ENCODE measurements around the gene DUSP5. TPM values are rescaled to one million over a fixed set of nuclear protein-coding genes. Genes with fewer than 3 reads are reported as not detected.
"Not testable (repeated sequence)": the region's sequence is repeated elsewhere in the genome, so short reads cannot be mapped to it uniquely, and the experiment has no call there.

DUSP5 gene
- total and polyA plus RNA-seq, 4 experiments from 2014 or later = 3.5 to 33.7 (median 7.2) TPM

GRCh38 chr10:110527731-110528171 is 30.0 kb downstream of the DUSP5 start:
- Histone ChIP-seq H3K4me3 (ENCODE audit: low read length in 2 of 2) (no peak overlapping the region), H3K36me3 (ENCODE audit: insufficient read depth, low read length) (no peaks in the 10 kb centered on the region), H3K4me1 (ENCODE audit: insufficient read depth, low read length) (peaks cover 28% of the 10 kb centered on the region), H3K9me3 (ENCODE audit: control insufficient read depth in 1 of 2, low read length in 2 of 2) (no peaks in the 10 kb centered on the region), H3K27ac (ENCODE audit: low read depth, low read length) (no peak overlapping the region), H3K27me3 (ENCODE audit: insufficient read depth, low read length) (no peaks in the 10 kb centered on the region)
- CTCF ChIA-PET (ENCODE audit: partially characterized antibody) = interaction anchor here (1.5 kb wide), 1 partner anchor 26 kb away, joined by 3 read pairs; no protein-coding TSS in a partner anchor
- DNase-seq = no peak
- Mint-ChIP-seq H3K27ac (peak overlapping the region in 4 of 7 donors; percentile 23 to 60 (median 40)), H3K4me1 (peaks cover 22 to 39% (median 31%) of the 10 kb centered on the region in 4 donors), H3K9me3 (peaks cover 0 to 2% (median 0%) of the 10 kb centered on the region in 8 donors), H3K36me3 (no peaks in the 10 kb centered on the region), H3K27me3 (no peaks in the 10 kb centered on the region), H3K4me3 (peak overlapping the region in 1 of 8 donors; percentile 23)
- POLR2A ChIA-PET (ENCODE audit: partially characterized antibody) = no interaction called here
- intact Hi-C loops (cut with micrococcal nuclease) = loop anchor here (2.0 kb wide), 2 partner anchors 15 to 25 kb away; no protein-coding TSS in a partner anchor

DNA sequence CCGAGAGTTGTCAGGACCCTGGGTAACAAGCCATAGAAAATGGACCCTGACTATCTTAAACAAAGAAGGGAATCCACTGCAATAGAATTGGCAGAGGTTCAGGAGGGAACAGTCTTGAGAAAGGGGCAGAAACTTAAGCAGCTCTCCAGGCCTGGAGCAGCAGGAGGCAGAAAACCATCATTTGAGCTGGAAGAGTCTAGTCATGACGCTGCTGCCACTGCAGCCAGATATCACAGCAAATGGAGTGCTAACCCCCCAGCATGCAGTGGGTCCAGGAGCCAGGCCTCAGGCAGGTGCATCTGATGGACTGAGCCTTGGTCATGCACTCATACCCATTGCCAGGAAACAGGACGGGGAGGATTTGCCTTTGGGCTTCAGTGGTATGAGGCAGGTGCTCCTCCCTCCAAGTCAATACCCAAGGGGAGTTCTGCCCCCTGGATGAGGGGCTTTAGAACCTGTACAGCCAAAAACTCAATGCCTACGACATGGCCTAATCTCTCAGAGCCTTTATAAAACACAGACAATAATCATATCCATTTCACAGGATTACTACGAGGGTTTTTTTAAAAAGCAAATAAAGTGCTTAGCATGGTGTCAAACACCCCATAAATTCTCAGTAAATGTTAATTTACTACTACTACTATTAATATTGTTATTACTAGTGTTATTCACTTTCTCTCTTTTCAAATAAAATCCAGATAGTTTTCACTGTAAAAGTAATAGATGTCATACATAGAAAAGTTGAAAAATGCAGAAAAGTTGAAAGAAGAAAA is 30.7 kb downstream of the DUSP5 start:
- POLR2A ChIA-PET (ENCODE audit: partially characterized antibody) = interaction anchor here (1.1 kb wide), 1 partner anchor 25 kb away, joined by 6 read pairs; no protein-coding TSS in a partner anchor
- Mint-ChIP-seq H3K27ac (peak overlapping the region; percentile 39 to 86 (median 73)), H3K4me3 (peak overlapping the region in 6 of 8 donors; percentile 35 to 80 (median 73)), H3K27me3 (no peaks in the 10 kb centered on the region), H3K36me3 (no peaks in the 10 kb centered on the region), H3K4me1 (peaks cover 19 to 35% (median 28%) of the 10 kb centered on the region in 4 donors), H3K9me3 (peaks cover 0 to 1% (median 0%) of the 10 kb centered on the region in 8 donors)
- CTCF ChIA-PET (ENCODE audit: partially characterized antibody) = interaction anchor here (0.9 to 1.8 kb wide), 7 partner anchors 16 to 173 kb away, joined by 3 to 6 read pairs (median 3); no protein-coding TSS in a partner anchor
- Histone ChIP-seq H3K4me1 (ENCODE audit: insufficient read depth, low read length) (peaks cover 27% of the 10 kb centered on the region), H3K36me3 (ENCODE audit: insufficient read depth, low read length) (no peaks in the 10 kb centered on the region), H3K9me3 (ENCODE audit: control insufficient read depth in 1 of 2, low read length in 2 of 2) (no peaks in the 10 kb centered on the region), H3K27ac (ENCODE audit: low read depth, low read length) (no peak overlapping the region), H3K4me3 (ENCODE audit: low read length in 2 of 2) (no peak overlapping the region), H3K27me3 (ENCODE audit: insufficient read depth, low read length) (no peaks in the 10 kb centered on the region)
- no peak for DNase-seq
- intact Hi-C loops (cut with micrococcal nuclease) = loop anchor here (2.0 kb wide), 2 partner anchors 16 to 26 kb away; no protein-coding TSS in a partner anchor

- H3K4me1 ChIP-seq (ENCODE audit: insufficient read depth, low read length) = peaks cover 27% of the 10 kb centered on the region
- not testable (repeated sequence) for H3K9me3 Mint-ChIP-seq; H3K27me3 Mint-ChIP-seq; H3K4me3 ChIP-seq (ENCODE audit: low read length in 2 of 2); H3K36me3 Mint-ChIP-seq; H3K27me3 ChIP-seq (ENCODE audit: insufficient read depth, low read length); H3K27ac ChIP-seq (ENCODE audit: low read depth, low read length); H3K9me3 ChIP-seq (ENCODE audit: control insufficient read depth in 1 of 2, low read length in 2 of 2); H3K36me3 ChIP-seq (ENCODE audit: insufficient read depth, low read length)
- POLR2A ChIA-PET (ENCODE audit: partially characterized antibody) = interaction anchor here (1.1 kb wide), 2 partner anchors 25 to 31 kb away, joined by 4 to 6 read pairs; no protein-coding TSS in a partner anchor
- intact Hi-C loops (cut with micrococcal nuclease) = loop anchor here (2.0 kb wide), 2 partner anchors 16 to 26 kb away; no protein-coding TSS in a partner anchor
- Mint-ChIP-seq H3K4me1 (peaks cover 18 to 32% (median 26%) of the 10 kb centered on the region in 4 donors), H3K4me3 (peak overlapping the region; percentile 35 to 80 (median 64)), H3K27ac (peak overlapping the region; percentile 47 to 86 (median 76))
- DNase-seq = peak in 2 of 5 donors; percentile 13 to 24
- CTCF ChIA-PET (ENCODE audit: partially characterized antibody) = interaction anchor here (0.9 to 1.8 kb wide), 7 partner anchors 15 to 174 kb away, joined by 3 to 6 read pairs (median 3); no protein-coding TSS in a partner anchor
Observed at GRCh38 chr10:110528997-110529524, 31.4 kb downstream of the DUSP5 start.

DNA sequence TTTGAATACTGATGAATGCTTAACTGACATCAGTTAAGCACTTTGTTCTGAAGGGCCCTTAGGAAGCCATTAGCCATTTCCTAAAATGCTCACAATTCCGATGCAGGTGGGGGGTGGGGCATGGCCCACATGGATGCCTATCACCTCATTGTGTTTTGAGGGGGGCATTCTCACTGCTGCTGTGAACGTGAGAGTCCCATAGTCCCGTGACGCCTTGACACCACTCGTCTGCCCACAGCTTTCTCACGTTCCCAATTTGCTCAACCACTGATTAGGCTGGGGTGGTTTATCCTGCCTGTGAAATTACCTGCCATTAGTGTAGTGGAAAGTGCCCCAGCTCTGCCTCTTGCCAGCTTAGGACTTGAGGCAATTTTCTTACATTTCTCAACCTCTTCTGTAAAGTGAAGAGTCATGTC is 31.9 kb downstream of the DUSP5 start:
- no peaks in the 10 kb centered on the region for H3K36me3 ChIP-seq (ENCODE audit: insufficient read depth, low read length)
- Mint-ChIP-seq H3K27me3 (no peaks in the 10 kb centered on the region), H3K4me1 (peaks cover 19 to 34% (median 28%) of the 10 kb centered on the region in 4 donors), H3K27ac (peak overlapping the region; percentile 47 to 86 (median 74)), H3K36me3 (no peaks in the 10 kb centered on the region), H3K9me3 (no peaks in the 10 kb centered on the region), H3K4me3 (peak overlapping the region; percentile 35 to 80 (median 64))
- H3K27me3 ChIP-seq (ENCODE audit: insufficient read depth, low read length) = no peaks in the 10 kb centered on the region
- no peak overlapping the region for H3K4me3 ChIP-seq (ENCODE audit: low read length in 2 of 2)
- H3K27ac ChIP-seq (ENCODE audit: low read depth, low read length) = no peak overlapping the region
- intact Hi-C loops (cut with micrococcal nuclease) = loop anchor here (2.0 kb wide), 2 partner anchors 17 to 27 kb away; no protein-coding TSS in a partner anchor
- ChIA-PET POLR2A (ENCODE audit: partially characterized antibody) (interaction anchor here (1.1 kb wide), 2 partner anchors 26 to 31 kb away, joined by 4 to 6 read pairs; no protein-coding TSS in a partner anchor), CTCF (ENCODE audit: partially characterized antibody) (interaction anchor here (1.2 to 1.8 kb wide), 6 partner anchors 15 to 174 kb away, joined by 3 to 6 read pairs (median 3); no protein-coding TSS in a partner anchor)
- H3K9me3 ChIP-seq (ENCODE audit: control insufficient read depth in 1 of 2, low read length in 2 of 2) = no peaks in the 10 kb centered on the region
- H3K4me1 ChIP-seq (ENCODE audit: insufficient read depth, low read length) = peaks cover 27% of the 10 kb centered on the region
- peak in 3 of 5 donors; percentile 14 to 57 (median 20) for DNase-seq

GRCh38 chr10:110530131-110530831 is 32.6 kb downstream of the DUSP5 start:
- ChIA-PET CTCF (ENCODE audit: partially characterized antibody) (interaction anchor here (1.2 to 2.6 kb wide), 4 partner anchors 16 to 220 kb away, joined by 3 to 7 read pairs (median 5); no protein-coding TSS in a partner anchor), POLR2A (ENCODE audit: partially characterized antibody) (no interaction called here)
- Mint-ChIP-seq H3K36me3 (no peaks in the 10 kb centered on the region), H3K4me3 (peak overlapping the region in 7 of 8 donors; percentile 17 to 80 (median 48)), H3K27me3 (no peaks in the 10 kb centered on the region), H3K9me3 (no peaks in the 10 kb centered on the region), H3K4me1 (peaks cover 18 to 36% (median 29%) of the 10 kb centered on the region in 4 donors), H3K27ac (peak overlapping the region in 3 of 7 donors; percentile 27 to 66 (median 47))
- peaks cover 27% of the 10 kb centered on the region for H3K4me1 ChIP-seq (ENCODE audit: insufficient read depth, low read length)
- no peaks in the 10 kb centered on the region for H3K27me3 ChIP-seq (ENCODE audit: insufficient read depth, low read length)
- H3K9me3 ChIP-seq (ENCODE audit: control insufficient read depth in 1 of 2, low read length in 2 of 2) = no peaks in the 10 kb centered on the region
- intact Hi-C loops (cut with micrococcal nuclease) = no loop called here
- H3K4me3 ChIP-seq (ENCODE audit: low read length in 2 of 2) = peak overlapping the region in 1 of 2 donors; percentile 18
- no peak overlapping the region for H3K27ac ChIP-seq (ENCODE audit: low read depth, low read length)
- H3K36me3 ChIP-seq (ENCODE audit: insufficient read depth, low read length) = no peaks in the 10 kb centered on the region
- DNase-seq = no peak

- Histone ChIP-seq H3K4me1 (ENCODE audit: insufficient read depth, low read length) (peaks cover 37% of the 10 kb centered on the region), H3K27ac (ENCODE audit: low read depth, low read length) (no peak overlapping the region), H3K9me3 (ENCODE audit: control insufficient read depth in 1 of 2, low read length in 2 of 2) (no peaks in the 10 kb centered on the region), H3K4me3 (ENCODE audit: low read length in 2 of 2) (no peak overlapping the region), H3K27me3 (ENCODE audit: insufficient read depth, low read length) (no peaks in the 10 kb centered on the region), H3K36me3 (ENCODE audit: insufficient read depth, low read length) (no peaks in the 10 kb centered on the region)
- intact Hi-C loops (cut with micrococcal nuclease) = no loop called here
- no peak overlapping the region for H3K4me3 Mint-ChIP-seq
- H3K4me1 Mint-ChIP-seq = peaks cover 28 to 48% (median 40%) of the 10 kb centered on the region in 4 donors
- no peaks in the 10 kb centered on the region for H3K27me3 Mint-ChIP-seq
- H3K36me3 Mint-ChIP-seq = no peaks in the 10 kb centered on the region
- no peak overlapping the region for H3K27ac Mint-ChIP-seq
- CTCF ChIA-PET (ENCODE audit: partially characterized antibody) = interaction anchor here (1.0 to 2.6 kb wide), 6 partner anchors 15 to 224 kb away, joined by 3 to 7 read pairs (median 4); no protein-coding TSS in a partner anchor
- POLR2A ChIA-PET (ENCODE audit: partially characterized antibody) = interaction anchor here (1.2 kb wide), 1 partner anchor 175 kb away, joined by 3 read pairs; no protein-coding TSS in a partner anchor
- H3K9me3 Mint-ChIP-seq = no peaks in the 10 kb centered on the region
- no peak for DNase-seq
Observed at GRCh38 chr10:110531687-110532086, 34.0 kb downstream of the DUSP5 start.

All from CD4-positive, alpha-beta memory T cell (primary cell).